ENCODE data around the gene HTT. TPM values are rescaled to one million over a fixed set of nuclear protein-coding genes. Genes with fewer than 3 reads are reported as not detected.
"Not testable (repeated sequence)": the region's sequence is repeated elsewhere in the genome, so short reads cannot be mapped to it uniquely, and the experiment has no call there.

HTT gene
- total and polyA plus RNA-seq, 10 of the 15 experiments (the other 5 are each of a cell fraction or from before 2014, with no cell fraction given): 3.3 to 113 (median 43.3) TPM

GRCh38 chr4:3047464-3048286, 26.8 kb upstream of the HTT start (continued):
- TF ChIP-seq ZBTB11 (CRISPR knock-in tag; IDR thresholded peaks at IDR 0.05) (no peak), POLR2A (IDR thresholded peaks at IDR 0.05; ENCODE audit: low read depth, low read length) (peak; percentile 51; the same call in 1 of the 2 replicates), HDGF (IDR thresholded peaks at IDR 0.05) (peak; percentile 40; the same call in 1 of the 2 replicates), TARDBP (IDR thresholded peaks at IDR 0.05; ENCODE audit: borderline replicate concordance) (no peak; the same call in 1 of the 2 replicates), TBL1XR1 (IDR thresholded peaks at IDR 0.05; ENCODE audit: low read depth, low read length) (no peak), NR2C1 (IDR thresholded peaks at IDR 0.05) (no peak), SREBF1 (IDR thresholded peaks at IDR 0.05; ENCODE audit: low read length) (no peak), MTA3 (IDR thresholded peaks at IDR 0.05; ENCODE audit: borderline replicate concordance, low read length) (no peak), KLF5 (IDR thresholded peaks at IDR 0.05; ENCODE audit: partially characterized antibody) (no peak), E2F4 (IDR thresholded peaks at IDR 0.05; ENCODE audit: low read depth, low read length) (no peak), ETV6 (conservative IDR thresholded peaks at IDR 0.05 in 1 of 2, IDR thresholded peaks at IDR 0.05 in 1 of 2; ENCODE audit: borderline replicate concordance in 1 of 2, low read depth in 1 of 2) (peak in 1 of 2 experiments; percentile 83; a peak in 2 of 4 replicates), YBX1 (IDR thresholded peaks at IDR 0.05) (no peak), IRF4 (IDR thresholded peaks at IDR 0.05; ENCODE audit: low read depth, low read length) (peak; percentile 53; the same call in 1 of the 2 replicates)
- TF ChIP-seq, protein P1, sequence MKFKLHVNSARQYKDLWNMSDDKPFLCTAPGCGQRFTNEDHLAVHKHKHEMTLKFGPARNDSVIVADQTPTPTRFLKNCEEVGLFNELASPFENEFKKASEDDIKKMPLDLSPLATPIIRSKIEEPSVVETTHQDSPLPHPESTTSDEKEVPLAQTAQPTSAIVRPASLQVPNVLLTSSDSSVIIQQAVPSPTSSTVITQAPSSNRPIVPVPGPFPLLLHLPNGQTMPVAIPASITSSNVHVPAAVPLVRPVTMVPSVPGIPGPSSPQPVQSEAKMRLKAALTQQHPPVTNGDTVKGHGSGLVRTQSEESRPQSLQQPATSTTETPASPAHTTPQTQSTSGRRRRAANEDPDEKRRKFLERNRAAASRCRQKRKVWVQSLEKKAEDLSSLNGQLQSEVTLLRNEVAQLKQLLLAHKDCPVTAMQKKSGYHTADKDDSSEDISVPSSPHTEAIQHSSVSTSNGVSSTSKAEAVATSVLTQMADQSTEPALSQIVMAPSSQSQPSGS (IDR thresholded peaks at IDR 0.05; ENCODE audit: low read length): no peak

DNA sequence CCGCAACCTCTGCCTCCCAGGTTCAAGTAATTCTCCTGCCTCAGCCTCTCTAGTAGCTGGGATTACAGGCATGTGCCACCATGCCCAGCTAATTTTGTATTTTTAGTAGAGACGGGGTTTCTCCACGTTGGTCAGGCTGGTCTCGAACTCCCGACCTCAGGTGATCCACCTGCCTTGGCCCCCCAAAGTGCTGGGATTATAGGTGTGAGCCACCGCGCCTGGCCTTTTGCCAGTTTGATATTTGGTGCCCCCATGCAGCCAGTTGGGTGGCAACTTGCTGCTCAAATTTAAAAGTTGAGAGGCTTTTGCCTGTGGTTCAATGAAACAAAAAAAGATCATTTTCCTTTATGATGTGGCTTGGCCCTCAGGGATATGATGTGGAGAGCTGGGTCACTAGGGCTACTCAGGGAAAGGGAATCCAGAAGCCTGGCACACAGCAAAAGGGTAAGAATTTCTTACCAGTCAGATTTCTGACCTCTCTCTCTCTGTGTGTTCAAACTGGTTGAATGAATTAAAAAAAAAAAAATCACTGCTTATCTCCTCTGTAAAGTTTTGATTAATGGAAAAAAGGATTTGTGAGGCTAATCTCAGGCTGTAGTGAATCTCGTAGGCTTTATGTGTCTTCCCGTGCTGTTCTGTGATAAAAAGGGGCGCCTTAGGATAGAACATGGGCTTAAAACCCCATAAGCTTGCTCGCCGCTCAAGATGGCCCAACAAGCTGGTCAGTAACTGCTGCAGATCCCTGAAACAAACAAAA, 23.2 kb upstream of the HTT start:
- peaks cover 11% of the 10 kb centered on the region for H3K9me3 ChIP-seq (replicated peaks; ENCODE audit: control insufficient read depth, insufficient read depth, low read length)
- SMC1A ChIA-PET (ENCODE audit: uncharacterized antibody, unreplicated experiment): interaction anchor here (0.5 to 0.6 kb wide), 2 partner anchors 41 to 135 kb away, joined by 3 read pairs; no protein-coding TSS in a partner anchor
- DNase-seq (ENCODE audit: low read depth, low spot score); H3K9ac ChIP-seq (ENCODE audit: control insufficient read depth, insufficient read depth, low read length); POLR2A ChIA-PET; intact Hi-C loops (cut with micrococcal nuclease; ENCODE audit: unreplicated experiment); in situ Hi-C loops (cut with MboI); H3K79me2 ChIP-seq (ENCODE audit: control insufficient read depth, insufficient read depth, low read length); H3K27me3 ChIP-seq (replicated peaks in 1 of 2; ENCODE audit: control insufficient read depth in 2 of 2, insufficient read depth in 2 of 2, low read length in 1 of 2); H2AFZ ChIP-seq (ENCODE audit: control insufficient read depth, low read depth, low read length); ATAC-seq; H3K36me3 ChIP-seq (ENCODE audit: control insufficient read depth in 2 of 2, insufficient read depth in 2 of 2, low read length in 1 of 2); H3K4me2 ChIP-seq (ENCODE audit: control insufficient read depth, insufficient read depth); FAIRE-seq; CTCF ChIA-PET; H3K27ac ChIP-seq (ENCODE audit: control insufficient read depth, insufficient read depth); BruUV-seq (replicated peaks); H3K4me3 ChIP-seq; H4K20me1 ChIP-seq (ENCODE audit: control insufficient read depth, insufficient read depth): not testable (repeated sequence)
- RAD21 ChIA-PET (ENCODE audit: unreplicated experiment): interaction anchor here (0.7 kb wide), 1 partner anchor 380 kb away, joined by 3 read pairs; no protein-coding TSS in a partner anchor
- H3K4me1 ChIP-seq (ENCODE audit: control insufficient read depth, insufficient read depth, low read length): peaks cover 17% of the 10 kb centered on the region
- WGBS (ENCODE audit: insufficient coverage, insufficient replicate concordance, low lambda C conversion rate, missing lambda C conversion rate): 88% methylated on average over 12 of the region's 12 CpGs

Data from GM12878 (cell line).